K562 (cell line): ENCODE data around the gene HOXA5. TPM values are rescaled to one million over a fixed set of nuclear protein-coding genes. Genes with fewer than 3 reads are reported as not detected.

Experiments
- ATAC-seq: fragments of 200-7000 bp; cut with Tn5 transposase; 3 replicates; pipeline ENCODE4 v1.9.1; 2020; ENCODE audit warnings: moderate library complexity
- BruUV-seq: library from RNA; stranded (reverse); fragments of 400-500 nt; replicated peaks from 2 replicates; lab custom pipeline; 2021; lab: Mats Ljungman, UMichigan
- CTCF ChIA-PET: fragments of 300-600 bp; formaldehyde crosslinking; extraction: SDS; loops from one replicate; lab custom pipeline; 2021; ENCODE audit warnings: low intra/inter-chr PET ratio; lab: Yijun Ruan, JAX
- POLR2A ChIA-PET: fragments of 300-600, 350-650 bp; sonication (Branson Sonifier 250); formaldehyde crosslinking; extraction: SDS; loops from one replicate; lab custom pipeline; 2021; ENCODE audit warnings: antibody characterized with exemption, inconsistent platforms; lab: Yijun Ruan, JAX
- DNase-seq, 4 experiments: peaks; one replicate each; pipeline versions ENCODE4 v3.0.0 to v3.0.0-alpha.2; 2011 to 2018; ENCODE audit warnings: low spot score in 3 of 4, mixed read lengths in 3 of 4; ENCODE audit errors: extremely low read depth in 1 of 4
- FAIRE-seq: peaks from 2 replicates; lab custom pipeline; 2011; peaks lifted over from hg19 to GRCh38; lab: Jason Lieb, UNC
- H2AFZ ChIP-seq: 2 replicates; pipeline ENCODE4 v1.6.0; 2011; ENCODE audit warnings: low read depth, low read length, control low read depth, inconsistent platforms
- H3K27ac ChIP-seq: fragments of 200-600 bp; 3 replicates; pipeline ENCODE4 v1.8.0; 2011; ENCODE audit warnings: low read depth, mild to moderate bottlenecking, control low read depth, inconsistent platforms, low read length, moderate library complexity, mixed read lengths; ENCODE audit errors: extremely low read depth
- H3K27me3 ChIP-seq, 2 experiments: fragments of 300-600 bp in 1 of 2; 2 replicates in 1 of 2; 3 replicates in 1 of 2; pipeline versions ENCODE4 v1.6.0 to v1.8.0; 2011; ENCODE audit warnings: inconsistent platforms in 2 of 2, low read length in 2 of 2, mild to moderate bottlenecking in 1 of 2, mixed read lengths in 1 of 2, moderate library complexity in 1 of 2; ENCODE audit not compliant: control insufficient read depth in 2 of 2, insufficient read depth in 2 of 2
- H3K36me3 ChIP-seq: fragments of 300-600 bp; 3 replicates; pipeline ENCODE4 v1.8.0; 2011; ENCODE audit warnings: mild to moderate bottlenecking, low read length, inconsistent platforms; ENCODE audit not compliant: control insufficient read depth, insufficient read depth
- H3K4me1 ChIP-seq, 2 experiments: fragments of 200-600 bp in 1 of 2; replicated peaks in 1 of 2; 2 replicates in 1 of 2; 3 replicates in 1 of 2; pipeline versions ENCODE4 v1.5.1 to v1.8.0; 2011; ENCODE audit warnings: inconsistent platforms in 2 of 2, low read length in 2 of 2, mild to moderate bottlenecking in 1 of 2, mixed read lengths in 1 of 2, moderate library complexity in 1 of 2; ENCODE audit not compliant: control insufficient read depth in 2 of 2, insufficient read depth in 2 of 2
- H3K4me2 ChIP-seq: 2 replicates; pipeline ENCODE4 v1.6.1; 2011; ENCODE audit warnings: low read length, control low read depth, inconsistent platforms, mixed read lengths; ENCODE audit not compliant: insufficient read depth
- H3K4me3 ChIP-seq: fragments of 200-600 bp; sonication (generic), shearing (Covaris generic); 2 replicates; pipeline ENCODE4 v1.5.1; 2016; ENCODE audit warnings: control low read depth, inconsistent platforms
- H3K79me2 ChIP-seq: fragments of 200-600 bp; 3 replicates; pipeline ENCODE4 v1.8.0; 2011; ENCODE audit warnings: low read length, inconsistent platforms; ENCODE audit not compliant: control insufficient read depth, insufficient read depth
- H3K9ac ChIP-seq, 2 experiments: 2 replicates each; pipeline versions ENCODE4 v1.6.0 to v1.6.1; 2011; ENCODE audit warnings: low read depth in 2 of 2, low read length in 2 of 2, control low read depth in 1 of 2, inconsistent platforms in 1 of 2, mild to moderate bottlenecking in 1 of 2, mixed read lengths in 1 of 2; ENCODE audit not compliant: insufficient read depth in 1 of 2
- H3K9me1 ChIP-seq: one replicate; pipeline ENCODE4 v1.6.0; 2011; ENCODE audit warnings: inconsistent platforms, mild to moderate bottlenecking, low read length, moderate library complexity; ENCODE audit not compliant: control insufficient read depth, insufficient read depth
- H3K9me3 ChIP-seq: replicated peaks from 2 replicates; pipeline ENCODE4 v1.5.1; 2011; ENCODE audit warnings: low read depth, low read length, inconsistent platforms; ENCODE audit not compliant: control insufficient read depth, insufficient read depth
- H4K20me1 ChIP-seq: replicated peaks from 2 replicates; pipeline ENCODE4 v1.6.1; 2011; ENCODE audit warnings: low read length, inconsistent platforms, mixed read lengths; ENCODE audit not compliant: control insufficient read depth, insufficient read depth
- ATF3 ChIP-seq, 2 experiments: fragments of 450-650 bp in 1 of 2; sonication (generic) in 1 of 2; formaldehyde crosslinking in 1 of 2; IDR thresholded peaks in 1 of 2; conservative IDR thresholded peaks in 1 of 2; 2 replicates each; pipeline versions ENCODE4 v1.6.1 to v1.8.1; 2016 to 2023; ENCODE audit warnings: mild to moderate bottlenecking in 2 of 2, moderate library complexity in 2 of 2, inconsistent platforms in 1 of 2, missing genetic modification reagents in 1 of 2
- BCL6 ChIP-seq: fragments of 250-450 bp; sonication (Bioruptor Pico); IDR thresholded peaks from 2 replicates; pipeline ENCODE4 v1.4.0; 2020
- HMGXB4 ChIP-seq: sonication (generic); formaldehyde crosslinking; IDR thresholded peaks from 2 replicates; pipeline ENCODE4 v1.8.1; 2023; ENCODE audit warnings: mild to moderate bottlenecking, missing genetic modification reagents
- HNRNPL ChIP-seq: fragments of 200-400 bp; formaldehyde crosslinking; IDR thresholded peaks from 2 replicates; pipeline ENCODE4 v1.6.1; 2017; ENCODE audit warnings: low read depth, mild to moderate bottlenecking, low read length
- RB1 ChIP-seq: fragments of 450-650 bp; IDR thresholded peaks from 2 replicates; pipeline ENCODE4 v1.6.1; 2017; ENCODE audit warnings: low read depth, mild to moderate bottlenecking
- TAF9B ChIP-seq: fragments of 450-650 bp; IDR thresholded peaks from 2 replicates; pipeline ENCODE4 v1.6.1; 2018; ENCODE audit warnings: mild to moderate bottlenecking; ENCODE audit not compliant: partially characterized antibody
- ZNF431 ChIP-seq: sonication (generic); formaldehyde crosslinking; IDR thresholded peaks from 2 replicates; pipeline ENCODE4 v1.8.0; 2022; ENCODE audit warnings: mild to moderate bottlenecking, missing genetic modification reagents
- WGBS: fragments of 100-300 bp; shearing (Covaris generic); methylation state at CpG from one replicate; pipeline ENCODE4 v1.1.6; 2016; ENCODE audit warnings: low coverage, mixed read lengths; ENCODE audit not compliant: insufficient coverage; ENCODE audit errors: missing lambda C conversion rate; 5-methylcytosine and 5-hydroxymethylcytosine counted together
- in situ Hi-C: fragments of 300-500 bp; cut with MboI; formaldehyde crosslinking; loops from 4 replicates; pipeline ENCODE4 v1.15.0; 2018; ENCODE audit warnings: inconsistent platforms, mixed read lengths
- intact Hi-C: fragments of 100-400 bp; cut with micrococcal nuclease; formaldehyde crosslinking; loops from 2 replicates; pipeline ENCODE4 v1.14.2; 2022
- polyA plus RNA-seq, 8 experiments: library from polyadenylated mRNA; depleted of rRNA in 4 of 8; stranded (reverse) in 5 of 8; unstranded in 3 of 8; fragments of >200 nt; fragmentation: Nextera tagmentation in 2 of 8; fragmentation: Illumina TruSeq in 1 of 8; extraction: Ambion mirVana in 2 of 8; extraction: Trizol in 1 of 8; gene quantifications; 2 replicates each; pipeline versions ENCODE4 v1.2.1 to v1.2.3, GENCODE V29; 2011 to 2014; ENCODE audit warnings: inconsistent platforms in 1 of 8, missing spikeins in 1 of 8
- total RNA-seq, 7 experiments: library from RNA; depleted of rRNA in 6 of 7; stranded (reverse); fragments of >200 nt in 6 of 7; fragmentation: Illumina TruSeq in 2 of 7; extraction: Trizol in 2 of 7; gene quantifications; 2 replicates each; pipeline versions ENCODE4 v1.2.1 to v1.2.3, GENCODE V29; 2011 to 2021; ENCODE audit warnings: low replicate concordance in 1 of 7

The HOXA5 gene
- total and polyA plus RNA-seq, 9 of the 15 experiments (the other 6 are each of a cell fraction or from before 2014, with no cell fraction given), result 0.13 TPM; not detected in 8

- intact Hi-C loops, result no loop called here
- Histone ChIP-seq H3K79me2 (no peaks in the 10 kb centered on the region), H2AFZ (no peak overlapping the region), H3K27me3 (peaks cover 35 to 54% of the 10 kb centered on the region in 2 experiments; a peak in 4 of 5 replicates), H3K9me3 (no peaks in the 10 kb centered on the region), H3K9ac (no peak overlapping the region), H3K27ac (no peak overlapping the region), H3K36me3 (no peaks in the 10 kb centered on the region)
- no peak for ATAC-seq
- ChIA-PET CTCF (no interaction called here), POLR2A (no interaction called here)
- whole genome bisulfite sequencing, result 25% methylated on average over 16 of the region's 33 CpGs
- no peak for TF ChIP-seq TAF9B
- no peak for TF ChIP-seq RB1
- TF ChIP-seq BCL6 (CRISPR knock-in tag), result no peak
- no peak for TF ChIP-seq ZNF431 (CRISPR knock-in tag)
- TF ChIP-seq HNRNPL, result no peak
- TF ChIP-seq ATF3 (IDR thresholded peaks at IDR 0.05), result no peak
- no peak for TF ChIP-seq ATF3 (CRISPR knock-in tag; conservative IDR thresholded peaks at IDR 0.05)
- TF ChIP-seq HMGXB4 (CRISPR knock-in tag), result no peak
- TF ChIP-seq, all 486 proteins: peak for 0
- Histone ChIP-seq H3K9me1 (no peaks in the 10 kb centered on the region), H4K20me1 (no peaks in the 10 kb centered on the region), H3K4me1 (peaks cover 0 to 13% of the 10 kb centered on the region in 2 experiments; a peak in 2 of 5 replicates), H3K4me3 (no peak overlapping the region), H3K4me2 (no peak overlapping the region)
- DNase-seq, result no peak
- no peak for FAIRE-seq
- no TSS peak for BruUV-seq
- in situ Hi-C loops, result no loop called here
Observed at GRCh38 chr7:27095050-27095896, 48.2 kb downstream of the HOXA5 start.
